GM23338 (cell line): Measurements from ENCODE around the gene ACAP1. TPM values are rescaled to one million over a fixed set of nuclear protein-coding genes. Genes with fewer than 3 reads are reported as not detected.

Source experiments
- ATAC-seq: fragments of 200-7000 bp; cut with Tn5 transposase; 3 replicates; pipeline ENCODE4 v1.9.1; 2020
- DNase-seq: peaks from one replicate; pipeline ENCODE4 v3.0.0-alpha.2; 2015; ENCODE audit warnings: low spot score
- H2AFZ ChIP-seq: fragments of 200-600 bp; sonication (generic); 2 replicates; pipeline ENCODE4 v1.8.0; 2016; ENCODE audit warnings: antibody characterized with exemption, mild to moderate bottlenecking, moderate library complexity
- H3F3A ChIP-seq: fragments of 200-600 bp; sonication (generic); replicated peaks from 2 replicates; pipeline ENCODE4 v1.8.0; 2017; ENCODE audit warnings: antibody characterized with exemption, mixed run types, low read depth
- H3K27ac ChIP-seq: fragments of 200-600 bp; sonication (generic); 2 replicates; pipeline ENCODE4 v1.6.1; 2016; ENCODE audit warnings: low read depth
- H3K27me3 ChIP-seq: fragments of 200-600 bp; sonication (generic); 2 replicates; pipeline ENCODE4 v1.8.0; 2016; ENCODE audit warnings: mild to moderate bottlenecking, mixed run types, moderate library complexity; ENCODE audit not compliant: insufficient read depth
- H3K36me3 ChIP-seq: fragments of 200-600 bp; sonication (generic); 2 replicates; pipeline ENCODE4 v1.8.0; 2016; ENCODE audit warnings: mild to moderate bottlenecking; ENCODE audit not compliant: insufficient read depth
- H3K4me1 ChIP-seq: fragments of 200-600 bp; sonication (generic); 2 replicates; pipeline ENCODE4 v1.8.0; 2016; ENCODE audit warnings: mild to moderate bottlenecking, moderate library complexity; ENCODE audit not compliant: insufficient read depth
- H3K4me2 ChIP-seq: fragments of 200-600 bp; sonication (generic); 2 replicates; pipeline ENCODE4 v1.7.1; 2017; ENCODE audit warnings: mixed run types
- H3K4me3 ChIP-seq: fragments of 200-600 bp; sonication (generic); 2 replicates; pipeline ENCODE4 v1.6.1; 2016; ENCODE audit warnings: mixed run types
- H3K79me2 ChIP-seq: fragments of 200-600 bp; sonication (generic); replicated peaks from 2 replicates; pipeline ENCODE4 v1.8.0; 2017; ENCODE audit warnings: mild to moderate bottlenecking; ENCODE audit not compliant: insufficient read depth
- H3K9me2 ChIP-seq: fragments of 200-600 bp; sonication (generic); 2 replicates; pipeline ENCODE4 v1.8.0; 2017; ENCODE audit not compliant: insufficient read depth
- H4K20me1 ChIP-seq: fragments of 200-600 bp; sonication (generic); replicated peaks from 2 replicates; pipeline ENCODE4 v1.8.0; 2017; ENCODE audit warnings: mild to moderate bottlenecking; ENCODE audit not compliant: insufficient read depth
- H3K27ac Mint-ChIP-seq: 2 replicates; pipeline ENCODE4 v1.8.0; 2020; ENCODE audit warnings: inconsistent platforms, mild to moderate bottlenecking, moderate library complexity, mixed read lengths
- H3K27me3 Mint-ChIP-seq: 3 replicates; pipeline ENCODE4 v1.8.0; 2022; ENCODE audit warnings: low read depth, mild to moderate bottlenecking, moderate library complexity, mixed read lengths, inconsistent platforms; ENCODE audit not compliant: insufficient read depth, poor library complexity
- H3K36me3 Mint-ChIP-seq: 3 replicates; pipeline ENCODE4 v1.8.0; 2021; ENCODE audit warnings: low read depth, mild to moderate bottlenecking, inconsistent platforms, moderate library complexity, mixed read lengths
- H3K4me1 Mint-ChIP-seq: 3 replicates; pipeline ENCODE4 v1.8.0; 2020; ENCODE audit warnings: mild to moderate bottlenecking, inconsistent platforms, mixed read lengths
- H3K4me3 Mint-ChIP-seq: 3 replicates; pipeline ENCODE4 v1.8.0; 2021; ENCODE audit warnings: moderate library complexity, mild to moderate bottlenecking, inconsistent platforms, mixed read lengths
- H3K9me3 Mint-ChIP-seq: 3 replicates; pipeline ENCODE4 v1.8.0; 2020; ENCODE audit warnings: moderate library complexity, mild to moderate bottlenecking, inconsistent platforms, mixed read lengths
- CREB1 ChIP-seq: fragments of 250-450 bp; sonication (Bioruptor Pico); IDR thresholded peaks from 2 replicates; pipeline ENCODE4 v1.5.0; 2020; ENCODE audit warnings: low read depth, mild to moderate bottlenecking, moderate library complexity
- EZH2phosphoT487 ChIP-seq: fragments of 200-600 bp; sonication (generic); IDR thresholded peaks from one replicate; pipeline ENCODE4 v1.8.1; 2018; ENCODE audit warnings: antibody characterized with exemption; ENCODE audit not compliant: unreplicated experiment
- JUNB ChIP-seq: IDR thresholded peaks from one replicate; pipeline ENCODE4 v1.6.1; 2016; ENCODE audit warnings: antibody characterized with exemption; ENCODE audit not compliant: unreplicated experiment
- NANOG ChIP-seq: IDR thresholded peaks from 2 replicates; pipeline ENCODE4 v1.6.1; 2016; ENCODE audit warnings: antibody characterized with exemption, borderline replicate concordance
- POLR2AphosphoS5 ChIP-seq: IDR thresholded peaks from 2 replicates; pipeline ENCODE4 v1.6.1; 2016; ENCODE audit warnings: antibody characterized with exemption, low read depth
- STAT1 ChIP-seq: IDR thresholded peaks from one replicate; pipeline ENCODE4 v1.6.1; 2016; ENCODE audit warnings: antibody characterized with exemption; ENCODE audit not compliant: unreplicated experiment
- ZNF114 ChIP-seq: fragments of 250-450 bp; sonication (Bioruptor Pico); IDR thresholded peaks from 2 replicates; pipeline ENCODE4 v1.5.0; 2020; ENCODE audit warnings: mild to moderate bottlenecking, moderate library complexity
- ZNF331 ChIP-seq: fragments of 250-450 bp; sonication (Bioruptor Pico); IDR thresholded peaks from 2 replicates; pipeline ENCODE4 v1.5.0; 2020; ENCODE audit warnings: low read depth, mild to moderate bottlenecking, moderate library complexity
- polyA plus RNA-seq: library from polyadenylated mRNA; unstranded; fragments of >200 nt; fragmentation: Nextera tagmentation; extraction: Ambion mirVana; gene quantifications from 2 replicates; pipeline ENCODE4 v1.2.1, GENCODE V29; 2016
- total RNA-seq: library from RNA; depleted of rRNA; stranded (reverse); fragments of >200 nt; shearing (Covaris generic); gene quantifications from 2 replicates; pipeline ENCODE4 v1.2.3, GENCODE V29; 2014
- TF ChIP-seq, protein P1 (sequence below), 2 experiments: fragments of 200-600 bp in 1 of 2; sonication (generic) in 1 of 2; conservative IDR thresholded peaks; 2 replicates each; pipeline versions ENCODE4 v1.5.1 to v1.6.1; 2016 to 2017; ENCODE audit warnings: antibody characterized with exemption in 2 of 2, low read depth in 2 of 2, mild to moderate bottlenecking in 2 of 2, moderate library complexity in 1 of 2
- TF ChIP-seq, protein P2 (sequence below): IDR thresholded peaks from one replicate; pipeline ENCODE4 v1.6.1; 2018; ENCODE audit warnings: antibody characterized with exemption; ENCODE audit not compliant: unreplicated experiment
- TF ChIP-seq, protein P3 (sequence below): IDR thresholded peaks from 2 replicates; pipeline ENCODE4 v1.6.1; 2016; ENCODE audit warnings: antibody characterized with exemption

Gene ACAP1
- total and polyA plus RNA-seq, 2 experiments from 2014 or later: 30.7 to 40.1 TPM

DNA sequence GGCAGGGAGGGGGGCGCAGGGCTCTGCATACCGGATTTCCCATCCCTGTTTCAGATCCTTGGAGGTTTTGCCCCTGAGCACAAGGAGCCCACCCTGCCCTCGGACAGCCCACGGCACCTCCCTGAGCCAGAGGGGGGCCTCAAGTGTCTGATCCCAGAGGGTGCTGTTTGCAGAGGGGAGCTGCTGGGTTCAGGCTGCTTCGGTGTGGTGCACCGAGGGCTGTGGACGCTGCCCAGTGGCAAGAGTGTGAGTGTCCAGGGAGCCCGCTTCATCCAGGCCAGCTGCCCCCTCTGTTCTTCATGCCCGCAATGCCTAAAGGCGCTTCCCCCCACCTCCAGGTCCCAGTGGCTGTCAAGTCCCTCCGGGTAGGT lies 47.0 kb downstream of the ACAP1 start:
- peaks cover 9% of the 10 kb centered on the region for H3K9me3 Mint-ChIP-seq
- H3K4me1 Mint-ChIP-seq: peaks cover 21% of the 10 kb centered on the region
- Histone ChIP-seq H3K27me3 (peaks cover 42% of the 10 kb centered on the region), H3K4me1 (peaks cover 17% of the 10 kb centered on the region), H3K36me3 (no peaks in the 10 kb centered on the region; the same call in 1 of the 2 replicates), H3K27ac (no peak overlapping the region), H3K9me2 (no peaks in the 10 kb centered on the region), H2AFZ (no peak overlapping the region), H3K4me2 (peak overlapping the region; percentile 95), H3F3A (peaks cover 20% of the 10 kb centered on the region; the same call in 1 of the 2 replicates), H3K79me2 (no peaks in the 10 kb centered on the region), H4K20me1 (no peaks in the 10 kb centered on the region; the same call in 1 of the 2 replicates), H3K4me3 (peak overlapping the region; percentile 74)
- H3K4me3 Mint-ChIP-seq: peak overlapping the region; percentile 45; the same call in 1 of the 3 replicates
- H3K27ac Mint-ChIP-seq: no peak overlapping the region
- DNase-seq (no peak), ATAC-seq (no peak)
- peaks cover 42% of the 10 kb centered on the region for H3K27me3 Mint-ChIP-seq
- TF ChIP-seq, protein P1, sequence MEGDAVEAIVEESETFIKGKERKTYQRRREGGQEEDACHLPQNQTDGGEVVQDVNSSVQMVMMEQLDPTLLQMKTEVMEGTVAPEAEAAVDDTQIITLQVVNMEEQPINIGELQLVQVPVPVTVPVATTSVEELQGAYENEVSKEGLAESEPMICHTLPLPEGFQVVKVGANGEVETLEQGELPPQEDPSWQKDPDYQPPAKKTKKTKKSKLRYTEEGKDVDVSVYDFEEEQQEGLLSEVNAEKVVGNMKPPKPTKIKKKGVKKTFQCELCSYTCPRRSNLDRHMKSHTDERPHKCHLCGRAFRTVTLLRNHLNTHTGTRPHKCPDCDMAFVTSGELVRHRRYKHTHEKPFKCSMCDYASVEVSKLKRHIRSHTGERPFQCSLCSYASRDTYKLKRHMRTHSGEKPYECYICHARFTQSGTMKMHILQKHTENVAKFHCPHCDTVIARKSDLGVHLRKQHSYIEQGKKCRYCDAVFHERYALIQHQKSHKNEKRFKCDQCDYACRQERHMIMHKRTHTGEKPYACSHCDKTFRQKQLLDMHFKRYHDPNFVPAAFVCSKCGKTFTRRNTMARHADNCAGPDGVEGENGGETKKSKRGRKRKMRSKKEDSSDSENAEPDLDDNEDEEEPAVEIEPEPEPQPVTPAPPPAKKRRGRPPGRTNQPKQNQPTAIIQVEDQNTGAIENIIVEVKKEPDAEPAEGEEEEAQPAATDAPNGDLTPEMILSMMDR (conservative IDR thresholded peaks at IDR 0.05; ENCODE audit: low read depth in 2 of 2): no peak
- TF ChIP-seq ZNF114 (no peak), NANOG (no peak), POLR2AphosphoS5 (no peak), JUNB (no peak), EZH2phosphoT487 (no peak), CREB1 (no peak)
- TF ChIP-seq, protein P2, sequence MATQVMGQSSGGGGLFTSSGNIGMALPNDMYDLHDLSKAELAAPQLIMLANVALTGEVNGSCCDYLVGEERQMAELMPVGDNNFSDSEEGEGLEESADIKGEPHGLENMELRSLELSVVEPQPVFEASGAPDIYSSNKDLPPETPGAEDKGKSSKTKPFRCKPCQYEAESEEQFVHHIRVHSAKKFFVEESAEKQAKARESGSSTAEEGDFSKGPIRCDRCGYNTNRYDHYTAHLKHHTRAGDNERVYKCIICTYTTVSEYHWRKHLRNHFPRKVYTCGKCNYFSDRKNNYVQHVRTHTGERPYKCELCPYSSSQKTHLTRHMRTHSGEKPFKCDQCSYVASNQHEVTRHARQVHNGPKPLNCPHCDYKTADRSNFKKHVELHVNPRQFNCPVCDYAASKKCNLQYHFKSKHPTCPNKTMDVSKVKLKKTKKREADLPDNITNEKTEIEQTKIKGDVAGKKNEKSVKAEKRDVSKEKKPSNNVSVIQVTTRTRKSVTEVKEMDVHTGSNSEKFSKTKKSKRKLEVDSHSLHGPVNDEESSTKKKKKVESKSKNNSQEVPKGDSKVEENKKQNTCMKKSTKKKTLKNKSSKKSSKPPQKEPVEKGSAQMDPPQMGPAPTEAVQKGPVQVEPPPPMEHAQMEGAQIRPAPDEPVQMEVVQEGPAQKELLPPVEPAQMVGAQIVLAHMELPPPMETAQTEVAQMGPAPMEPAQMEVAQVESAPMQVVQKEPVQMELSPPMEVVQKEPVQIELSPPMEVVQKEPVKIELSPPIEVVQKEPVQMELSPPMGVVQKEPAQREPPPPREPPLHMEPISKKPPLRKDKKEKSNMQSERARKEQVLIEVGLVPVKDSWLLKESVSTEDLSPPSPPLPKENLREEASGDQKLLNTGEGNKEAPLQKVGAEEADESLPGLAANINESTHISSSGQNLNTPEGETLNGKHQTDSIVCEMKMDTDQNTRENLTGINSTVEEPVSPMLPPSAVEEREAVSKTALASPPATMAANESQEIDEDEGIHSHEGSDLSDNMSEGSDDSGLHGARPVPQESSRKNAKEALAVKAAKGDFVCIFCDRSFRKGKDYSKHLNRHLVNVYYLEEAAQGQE: no peak
- peaks cover 7% of the 10 kb centered on the region; the same call in 2 of the 3 replicates for H3K36me3 Mint-ChIP-seq

DNA sequence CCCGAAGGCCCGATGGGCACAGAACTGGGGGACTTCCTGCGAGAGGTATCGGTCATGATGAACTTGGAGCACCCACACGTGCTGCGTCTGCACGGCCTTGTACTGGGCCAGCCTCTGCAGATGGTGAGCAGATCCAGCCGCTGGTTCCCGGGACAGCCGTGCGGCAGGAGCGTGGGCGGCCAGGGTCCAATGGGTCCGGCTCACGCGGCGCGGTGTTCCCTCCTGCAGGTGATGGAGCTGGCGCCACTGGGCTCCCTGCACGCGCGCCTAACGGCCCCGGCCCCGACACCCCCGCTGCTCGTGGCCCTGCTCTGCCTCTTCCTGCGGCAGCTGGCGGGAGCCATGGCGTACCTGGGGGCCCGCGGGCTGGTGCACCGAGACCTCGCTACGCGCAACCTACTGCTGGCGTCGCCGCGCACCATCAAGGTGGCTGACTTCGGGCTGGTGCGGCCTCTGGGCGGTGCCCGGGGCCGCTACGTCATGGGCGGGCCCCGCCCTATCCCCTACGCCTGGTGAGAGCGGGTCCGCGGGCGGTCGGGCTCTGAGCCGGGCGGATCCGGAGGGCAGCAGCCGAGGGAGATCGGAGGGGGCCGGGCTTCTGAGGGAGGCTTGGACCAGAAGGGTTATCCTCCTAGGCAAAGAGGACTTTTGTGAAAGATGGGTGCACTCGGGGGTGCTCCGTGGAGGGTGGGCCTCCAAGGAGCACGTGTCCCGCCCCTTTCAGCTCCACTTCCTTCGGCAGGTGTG lies 47.6 kb downstream of the ACAP1 start:
- Histone ChIP-seq H2AFZ (peak overlapping the region; percentile 81; the same call in 1 of the 2 replicates), H3K4me3 (peak overlapping the region; percentile 74), H3K4me1 (peaks cover 17% of the 10 kb centered on the region), H3K36me3 (no peaks in the 10 kb centered on the region; the same call in 1 of the 2 replicates), H3K27me3 (peaks cover 42% of the 10 kb centered on the region), H3F3A (peaks cover 20% of the 10 kb centered on the region; the same call in 1 of the 2 replicates), H3K27ac (no peak overlapping the region), H4K20me1 (no peaks in the 10 kb centered on the region; the same call in 1 of the 2 replicates), H3K4me2 (peak overlapping the region; percentile 95), H3K9me2 (no peaks in the 10 kb centered on the region), H3K79me2 (no peaks in the 10 kb centered on the region)
- peak; percentile 91 for DNase-seq
- Mint-ChIP-seq H3K4me3 (peak overlapping the region; percentile 66; the same call in 2 of the 3 replicates), H3K27ac (no peak overlapping the region), H3K9me3 (peaks cover 6% of the 10 kb centered on the region), H3K36me3 (peaks cover 7% of the 10 kb centered on the region; the same call in 2 of the 3 replicates), H3K27me3 (peaks cover 40% of the 10 kb centered on the region), H3K4me1 (peaks cover 21% of the 10 kb centered on the region)
- ATAC-seq: peak; percentile 88
- peak; percentile 76 for TF ChIP-seq POLR2AphosphoS5
- no peak for TF ChIP-seq ZNF114
- TF ChIP-seq, protein P2: peak; percentile 9
- TF ChIP-seq, protein P3, sequence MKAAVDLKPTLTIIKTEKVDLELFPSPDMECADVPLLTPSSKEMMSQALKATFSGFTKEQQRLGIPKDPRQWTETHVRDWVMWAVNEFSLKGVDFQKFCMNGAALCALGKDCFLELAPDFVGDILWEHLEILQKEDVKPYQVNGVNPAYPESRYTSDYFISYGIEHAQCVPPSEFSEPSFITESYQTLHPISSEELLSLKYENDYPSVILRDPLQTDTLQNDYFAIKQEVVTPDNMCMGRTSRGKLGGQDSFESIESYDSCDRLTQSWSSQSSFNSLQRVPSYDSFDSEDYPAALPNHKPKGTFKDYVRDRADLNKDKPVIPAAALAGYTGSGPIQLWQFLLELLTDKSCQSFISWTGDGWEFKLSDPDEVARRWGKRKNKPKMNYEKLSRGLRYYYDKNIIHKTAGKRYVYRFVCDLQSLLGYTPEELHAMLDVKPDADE: no peak
- no peak for TF ChIP-seq EZH2phosphoT487
- TF ChIP-seq STAT1: no peak
- TF ChIP-seq ZNF331: no peak
- TF ChIP-seq NANOG: no peak
- no peak for TF ChIP-seq JUNB
- TF ChIP-seq CREB1: peak; percentile 88
